Measurements from ENCODE around the gene LAP3.
A peak's percentile ranks its signal among the peaks of the same experiment; 100 is the strongest.
"Not testable (repeated sequence)": the region's sequence is repeated elsewhere in the genome, so short reads cannot be mapped to it uniquely, and the experiment has no call there.

LAP3 gene

DNA sequence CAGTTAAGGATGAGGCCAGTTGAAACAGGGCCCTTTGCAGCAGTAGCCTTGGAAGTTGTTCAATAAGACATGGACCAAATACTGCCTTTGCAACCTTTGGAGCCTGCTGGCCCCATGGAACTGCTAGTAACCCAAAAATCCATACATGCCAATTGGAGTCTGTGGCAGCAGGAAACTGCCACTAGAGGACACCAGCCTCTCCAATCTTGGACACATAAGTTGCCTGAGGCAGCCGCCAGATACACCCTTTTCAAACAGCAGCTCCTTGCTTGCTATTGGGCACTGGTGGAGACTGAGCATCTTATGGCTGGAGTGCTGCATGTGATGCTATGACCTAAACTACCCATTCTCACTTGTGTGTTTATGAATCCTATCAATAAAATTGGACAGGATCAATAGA, 14.8 kb upstream of the LAP3 start:
- no peak for DNase-seq

DNA sequence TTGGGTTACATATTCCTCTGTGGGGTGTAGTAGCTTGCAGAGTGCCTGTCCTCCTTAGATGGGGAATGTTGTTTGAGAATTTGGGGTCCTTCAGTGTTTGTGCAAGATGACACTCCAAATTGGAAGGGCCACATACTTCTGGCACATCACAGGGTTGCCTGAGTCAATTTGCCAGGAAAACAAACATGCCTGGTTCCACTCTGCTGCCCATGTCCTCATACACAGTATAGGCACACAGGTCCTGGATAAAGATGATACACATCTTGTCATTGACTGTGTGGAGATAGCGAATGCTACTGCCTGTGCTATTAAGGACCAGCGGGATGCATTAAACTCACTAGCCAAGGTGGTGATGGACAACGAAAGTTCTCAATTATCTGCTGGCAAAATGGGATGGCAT, 11.2 kb upstream of the LAP3 start:
- DNase-seq, result no peak

DNA sequence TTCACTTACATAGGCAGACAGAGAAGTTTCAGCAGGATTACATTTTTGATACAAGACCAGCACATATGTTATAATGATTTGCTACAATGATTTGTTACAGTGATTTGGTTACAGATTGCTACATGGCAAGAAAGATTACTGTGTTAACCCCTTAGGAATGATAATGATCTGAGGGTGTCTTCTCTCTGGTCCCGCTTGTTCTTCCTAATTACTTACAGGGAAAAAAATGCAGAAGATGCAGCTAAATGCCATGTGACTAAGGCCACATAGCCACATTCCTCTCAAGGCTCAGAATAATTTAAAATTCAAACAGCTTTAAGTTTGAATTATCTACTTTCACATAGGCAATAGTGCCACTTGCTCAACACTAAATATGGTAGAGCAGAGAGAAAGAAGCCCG, 9.7 kb upstream of the LAP3 start:
- no peak for DNase-seq

DNA sequence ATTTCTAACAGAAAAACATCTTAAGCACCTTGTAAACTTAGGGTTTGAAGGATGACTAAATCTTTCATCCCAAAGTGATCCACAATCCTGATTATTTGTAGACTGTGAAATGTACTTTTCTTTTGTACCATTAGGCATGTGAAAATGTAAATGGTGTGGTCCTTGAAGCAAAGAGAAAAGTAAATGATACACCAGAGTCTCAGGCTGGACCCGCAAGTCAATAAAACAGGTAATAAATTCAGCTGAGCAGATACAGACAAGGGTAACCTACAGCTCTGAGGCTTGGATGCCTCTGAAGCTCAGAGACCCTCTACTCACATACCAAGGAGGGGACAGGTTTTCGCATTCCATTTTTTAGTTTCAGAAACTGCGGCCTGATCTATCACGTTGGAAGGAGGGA, 2.8 kb upstream of the LAP3 start:
- no peak for DNase-seq

DNA sequence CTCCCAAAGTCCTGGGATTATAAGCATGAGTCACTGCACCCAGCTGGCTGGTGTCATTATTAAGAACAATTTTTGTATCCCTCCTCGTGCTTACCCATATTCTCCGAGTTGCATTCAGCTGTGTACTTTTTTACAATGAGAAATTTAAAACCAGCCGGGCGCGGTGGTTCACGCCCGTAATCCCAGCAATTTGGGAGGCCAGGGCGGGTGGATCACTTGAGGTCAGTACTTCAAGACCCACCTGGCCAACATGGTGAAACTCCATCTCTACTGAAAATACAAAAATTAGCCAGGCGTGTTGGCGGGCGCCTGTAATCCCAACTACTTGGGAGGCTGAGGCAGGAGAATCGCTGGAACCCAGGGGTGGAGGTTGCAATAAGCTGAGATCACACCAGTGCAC, 1.8 kb upstream of the LAP3 start:
- DNase-seq, result not testable (repeated sequence)

DNA sequence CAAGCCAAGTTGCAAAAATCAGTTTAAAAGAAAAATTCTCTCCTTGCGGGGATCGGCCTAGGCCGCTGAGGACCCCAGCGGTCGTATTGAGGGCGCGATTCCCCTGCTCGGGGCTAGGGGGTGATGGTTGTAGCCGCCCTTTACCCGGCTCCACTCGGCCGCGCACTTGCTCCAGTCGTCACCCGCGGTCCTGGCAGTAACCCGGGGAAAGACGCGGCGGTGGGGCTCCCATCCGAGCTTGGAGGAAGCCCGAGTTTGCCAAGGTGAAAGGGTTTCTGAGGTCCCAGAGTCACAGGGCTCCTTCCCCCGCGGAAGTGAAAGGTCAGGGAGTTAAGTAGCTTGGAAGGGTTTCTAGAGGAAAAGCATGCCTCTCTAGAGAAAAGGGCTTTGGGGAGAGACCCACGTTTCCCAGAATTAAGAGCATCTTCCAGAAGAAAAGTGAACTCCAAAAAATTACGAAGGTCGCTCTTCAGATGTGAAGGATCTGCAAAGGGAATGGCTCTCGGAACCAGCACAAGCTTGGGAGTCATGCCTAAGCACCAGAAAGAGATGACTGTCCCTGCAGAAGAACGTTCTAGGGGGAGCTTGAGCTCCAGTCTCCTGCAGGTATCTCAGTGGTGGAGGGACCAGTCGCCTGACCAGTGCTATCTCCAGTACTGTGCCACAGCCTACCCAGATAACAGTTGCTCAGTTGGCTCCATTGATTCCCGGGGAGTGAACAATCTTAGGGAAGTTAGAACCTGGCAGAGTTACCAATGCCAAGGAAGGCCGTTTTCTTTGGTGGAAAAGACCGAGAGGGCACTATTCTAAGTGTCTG, 875 bp downstream of the LAP3 start:
- DNase-seq, result peak; percentile 44

DNA sequence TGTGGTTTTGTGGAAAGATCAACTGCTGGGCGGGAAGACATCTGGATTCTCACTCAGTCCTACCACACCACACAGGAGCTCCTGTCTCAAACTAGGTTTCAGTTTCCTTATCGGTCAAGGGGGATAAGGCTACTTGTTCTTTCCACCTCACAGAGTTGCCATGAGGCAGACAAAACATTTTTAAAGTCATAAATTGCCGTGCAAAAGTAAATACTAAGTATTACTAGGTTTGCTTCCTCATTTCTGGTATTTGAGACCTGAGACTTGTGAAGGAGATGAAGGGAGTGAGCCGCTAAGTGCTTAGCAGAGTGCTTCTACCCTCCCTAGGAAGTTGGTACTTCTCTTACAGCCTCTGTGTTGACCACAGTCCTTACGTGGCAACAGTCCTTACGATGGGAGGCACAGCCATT, 1.5 kb downstream of the LAP3 start:
- no peak for DNase-seq

DNA sequence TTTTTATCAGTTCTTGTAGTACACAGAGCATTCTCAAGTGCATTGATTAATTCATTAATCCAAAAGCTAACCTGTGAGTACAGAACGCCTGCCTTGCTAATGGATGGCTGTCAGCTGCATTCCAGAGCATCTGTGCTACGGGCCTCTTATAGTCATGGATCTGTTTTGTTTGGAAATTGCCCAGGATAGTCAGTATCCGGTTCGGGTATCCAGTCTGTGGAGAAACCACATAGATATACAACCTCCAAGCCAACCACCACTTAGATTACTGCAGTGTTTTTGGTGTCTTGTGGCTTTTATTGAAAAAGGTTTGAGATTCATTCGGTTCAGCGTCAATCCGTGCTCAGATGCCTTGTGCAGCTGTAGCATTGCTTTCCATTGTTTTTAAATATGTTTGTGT, 4.0 kb downstream of the LAP3 start:
- DNase-seq, result no peak

DNA sequence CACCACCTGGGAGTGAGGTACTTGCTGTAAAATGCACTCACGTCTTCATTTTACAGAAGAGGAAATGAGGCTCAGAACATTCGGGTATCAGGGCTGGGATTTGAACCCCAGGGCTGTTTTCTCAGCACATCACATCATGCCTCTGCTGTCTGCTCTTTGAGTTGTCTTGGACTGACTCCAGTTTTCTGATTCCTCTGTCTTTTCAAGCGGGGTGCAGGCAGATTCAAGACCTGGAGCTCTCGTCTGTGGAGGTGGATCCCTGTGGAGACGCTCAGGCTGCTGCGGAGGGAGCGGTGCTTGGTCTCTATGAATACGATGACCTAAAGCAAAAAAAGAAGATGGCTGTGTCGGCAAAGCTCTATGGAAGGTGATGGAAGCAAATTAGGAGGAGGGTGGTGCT, 6.3 kb downstream of the LAP3 start:
- DNase-seq, result no peak

DNA sequence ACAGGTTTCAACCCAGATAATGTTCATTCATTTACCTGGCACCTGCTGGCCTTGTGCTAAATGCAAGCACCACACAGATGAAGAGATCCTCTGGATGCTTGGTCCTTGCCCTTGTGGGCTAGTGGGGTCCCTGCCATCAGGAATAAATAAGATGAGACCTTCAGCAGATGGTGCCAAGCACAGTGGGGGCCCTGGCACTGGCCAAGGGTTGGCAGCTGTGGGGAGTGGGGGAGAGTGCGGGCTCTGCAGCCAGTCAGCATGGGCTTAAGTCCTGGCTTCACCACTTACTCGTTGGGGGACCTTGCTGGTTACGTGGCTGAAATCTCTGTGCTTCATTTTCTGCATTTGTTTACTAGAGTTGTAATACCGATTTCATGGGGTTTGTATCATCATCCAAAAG, 6.9 kb downstream of the LAP3 start:
- no peak for DNase-seq

DNA sequence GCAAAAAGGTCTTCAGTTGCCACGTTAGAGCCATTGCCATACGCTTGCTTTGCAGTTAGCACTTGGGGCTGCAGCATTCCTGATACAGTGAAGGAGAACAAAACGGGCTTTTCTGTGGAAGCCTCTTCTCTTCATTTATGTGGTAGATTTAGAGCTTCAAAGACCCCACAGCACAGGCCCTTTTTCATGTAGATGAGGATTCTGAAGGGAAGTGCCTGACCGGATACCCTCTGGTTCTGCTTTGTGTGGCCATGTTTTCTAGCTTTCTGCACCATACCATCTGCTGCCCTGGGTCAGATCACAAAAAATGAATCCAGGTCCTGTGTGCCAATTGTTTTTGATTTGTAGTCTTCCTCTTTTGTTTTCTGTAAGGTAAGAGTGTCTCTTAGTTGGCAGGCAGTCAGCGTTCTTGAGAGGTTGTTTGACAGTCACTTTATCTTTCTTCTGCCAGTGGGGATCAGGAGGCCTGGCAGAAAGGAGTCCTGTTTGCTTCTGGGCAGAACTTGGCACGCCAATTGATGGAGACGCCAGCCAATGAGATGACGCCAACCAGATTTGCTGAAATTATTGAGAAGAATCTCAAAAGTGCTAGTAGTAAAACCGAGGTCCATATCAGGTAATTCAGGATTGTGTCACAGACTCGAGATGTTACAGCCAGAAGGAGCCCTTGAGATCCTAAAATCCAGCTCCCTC, 7.7 kb downstream of the LAP3 start:
- DNase-seq, result no peak

DNA sequence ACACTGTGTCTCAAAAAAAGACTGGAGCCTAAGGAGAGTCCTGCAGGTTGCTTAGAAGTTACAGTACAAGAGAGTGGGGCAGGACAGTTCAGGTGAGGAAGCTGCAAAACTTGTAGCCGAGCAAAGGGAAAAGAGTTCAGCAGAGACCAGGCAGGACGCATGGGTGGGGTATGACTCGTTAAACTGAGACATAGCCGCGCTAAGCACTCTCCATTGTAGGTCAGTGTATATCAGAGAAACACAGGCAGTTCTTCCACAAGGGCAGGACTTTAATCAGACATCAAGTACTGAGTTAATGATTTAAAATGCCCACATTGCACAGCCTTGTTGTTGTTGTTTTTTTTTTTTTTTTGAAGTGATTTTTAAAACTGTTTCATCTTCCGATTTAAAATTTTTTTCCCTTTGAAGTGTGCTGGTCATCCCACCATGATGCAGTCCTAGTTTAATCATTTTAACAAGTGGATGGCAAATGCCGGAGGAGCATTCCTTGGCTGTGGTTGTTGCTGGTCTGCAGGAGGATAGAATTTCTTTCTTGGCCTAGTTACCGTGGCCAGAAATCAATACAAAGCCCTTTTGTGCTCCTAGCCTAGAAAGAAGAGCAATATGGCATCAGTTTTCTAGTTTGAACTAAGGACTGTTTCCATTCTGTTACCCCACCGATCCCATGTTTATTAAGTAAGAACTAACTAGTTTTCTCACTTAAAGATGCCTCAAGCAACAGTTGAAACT, 10.3 kb downstream of the LAP3 start:
- DNase-seq, result no peak

DNA sequence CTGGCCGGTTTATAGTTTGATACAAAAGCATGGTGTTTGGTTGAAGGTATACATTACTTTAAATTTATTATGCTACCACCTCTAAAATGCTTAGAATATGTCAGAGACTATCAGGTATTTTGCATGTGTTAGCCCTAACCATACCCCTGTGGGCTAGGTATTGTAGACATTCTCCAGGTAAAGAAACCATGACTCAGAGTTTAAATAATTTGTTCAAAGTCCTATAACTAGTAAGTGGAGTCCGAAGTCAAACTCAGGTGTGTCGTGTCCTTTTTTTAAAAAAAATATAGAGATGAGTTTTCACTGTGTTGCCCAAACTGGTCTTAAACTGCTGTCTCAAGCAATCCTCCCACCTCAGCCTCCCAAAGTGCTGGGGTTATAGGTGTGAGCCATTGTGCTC, 12.4 kb downstream of the LAP3 start:
- no peak for DNase-seq

DNA sequence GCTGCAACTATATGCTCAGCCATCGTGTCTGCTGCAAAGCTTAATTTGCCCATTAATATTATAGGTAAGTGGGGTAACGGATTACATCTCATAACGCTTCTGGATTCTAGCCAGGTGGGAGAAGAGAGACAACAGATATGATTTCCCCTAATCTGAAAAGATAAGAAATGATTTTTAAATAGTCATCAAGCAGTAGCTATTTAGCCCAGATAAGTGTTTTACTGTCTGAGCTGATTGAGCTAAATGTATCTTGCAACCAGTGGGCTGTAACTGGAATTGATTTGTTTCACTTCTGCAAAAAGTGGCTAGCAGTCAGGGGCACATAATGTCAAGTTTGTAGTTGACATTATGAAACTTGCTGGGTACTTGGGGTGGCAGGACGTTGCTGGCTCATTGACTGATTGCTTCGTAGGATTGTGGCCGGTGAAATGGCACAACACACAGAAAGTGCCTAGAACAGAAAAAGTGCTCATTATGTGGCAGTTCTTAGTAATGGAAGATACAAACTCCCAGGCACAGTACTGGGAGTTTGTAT, 18.5 kb downstream of the LAP3 start:
- no peak for DNase-seq

DNA sequence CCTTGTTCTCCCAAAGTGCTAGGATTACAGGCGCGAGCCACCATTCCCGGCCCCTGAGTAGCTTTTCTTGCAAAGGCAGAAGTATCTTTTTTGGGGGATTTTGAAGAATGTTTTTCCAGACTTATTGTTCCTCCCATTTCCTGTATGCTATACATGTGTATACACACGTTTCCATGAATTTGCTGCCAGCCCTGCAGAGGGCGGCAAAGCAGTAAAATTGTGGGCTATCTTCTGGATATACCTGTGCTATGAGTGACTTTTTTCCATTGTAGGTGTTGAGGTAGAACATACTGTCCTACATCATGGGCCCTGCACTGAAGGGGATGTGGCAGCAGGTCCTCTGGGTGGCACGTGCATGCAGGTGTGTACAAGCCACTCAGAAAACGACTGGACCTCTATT, 20.5 kb downstream of the LAP3 start:
- peak; percentile 19 for DNase-seq

DNA sequence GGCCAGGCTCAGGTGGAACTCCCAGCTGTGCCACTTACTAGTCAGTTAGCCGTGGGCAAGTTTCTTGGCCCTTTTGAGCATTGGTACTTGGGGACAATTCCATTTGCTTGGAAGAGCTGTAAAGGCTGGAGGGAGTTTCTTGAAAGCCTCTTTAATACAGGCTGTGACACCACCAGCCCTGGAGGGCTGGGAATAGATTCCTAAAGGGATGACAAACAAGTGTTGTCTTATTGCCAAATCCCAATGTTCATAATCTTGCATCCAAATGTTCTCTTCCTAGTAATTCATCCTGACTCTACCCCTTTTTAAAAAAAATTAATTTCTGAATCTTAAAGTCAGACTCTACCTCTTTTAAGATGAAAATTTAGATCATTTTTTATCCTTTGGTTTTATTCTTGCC, 22.8 kb downstream of the LAP3 start:
- DNase-seq, result no peak

DNA sequence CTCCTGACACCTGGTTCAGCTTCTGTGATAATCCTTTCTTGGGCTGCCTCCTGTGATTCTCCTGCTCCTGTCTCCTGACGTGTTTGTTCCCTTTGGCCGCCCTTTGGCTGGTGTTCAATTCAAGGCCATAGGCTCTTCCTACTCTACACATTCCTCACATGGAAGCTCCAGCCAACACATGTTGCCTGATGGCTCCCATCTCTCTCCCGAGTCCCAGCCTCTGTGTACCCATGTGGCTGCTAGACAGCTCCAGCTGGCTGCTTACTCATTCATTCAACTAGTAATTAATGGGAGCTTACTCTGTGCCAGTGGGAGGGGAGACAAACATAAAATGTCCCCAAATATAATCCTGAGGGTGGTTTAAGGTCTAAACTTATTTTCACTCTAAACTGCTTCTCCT, 28.2 kb downstream of the LAP3 start:
- no peak for DNase-seq

DNA sequence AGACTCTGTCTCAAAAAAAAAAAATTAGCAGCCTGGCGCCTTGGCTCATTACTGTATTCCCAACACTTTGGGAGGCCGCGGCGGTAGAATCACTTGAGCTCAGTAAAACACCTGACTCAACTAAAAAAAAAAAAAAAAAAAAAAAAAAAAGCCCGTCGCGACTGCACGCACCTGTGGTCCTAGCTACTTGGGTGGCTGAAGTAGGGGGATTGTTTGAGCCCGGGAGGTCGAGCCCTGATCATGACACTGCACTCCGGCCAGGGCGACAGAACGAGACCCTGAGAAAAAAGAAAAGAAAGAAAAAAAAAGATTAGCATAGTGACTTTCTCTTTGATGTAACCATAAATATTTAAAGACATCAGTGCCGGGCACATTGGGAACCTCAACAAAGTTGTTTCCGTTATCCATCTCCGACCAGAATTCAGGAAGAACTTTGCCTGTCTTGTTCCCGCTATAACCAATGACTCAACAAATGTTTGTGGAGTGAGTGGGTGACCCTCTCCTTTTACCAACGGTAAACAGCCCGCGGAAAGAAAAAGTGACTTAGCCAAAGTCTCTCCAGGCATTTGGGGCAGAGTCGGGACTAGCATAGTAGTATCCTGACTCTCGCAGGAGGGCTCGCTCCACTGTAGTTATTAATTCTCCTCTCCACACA, 36.9 kb downstream of the LAP3 start:
- peak; percentile 40 for DNase-seq

DNA sequence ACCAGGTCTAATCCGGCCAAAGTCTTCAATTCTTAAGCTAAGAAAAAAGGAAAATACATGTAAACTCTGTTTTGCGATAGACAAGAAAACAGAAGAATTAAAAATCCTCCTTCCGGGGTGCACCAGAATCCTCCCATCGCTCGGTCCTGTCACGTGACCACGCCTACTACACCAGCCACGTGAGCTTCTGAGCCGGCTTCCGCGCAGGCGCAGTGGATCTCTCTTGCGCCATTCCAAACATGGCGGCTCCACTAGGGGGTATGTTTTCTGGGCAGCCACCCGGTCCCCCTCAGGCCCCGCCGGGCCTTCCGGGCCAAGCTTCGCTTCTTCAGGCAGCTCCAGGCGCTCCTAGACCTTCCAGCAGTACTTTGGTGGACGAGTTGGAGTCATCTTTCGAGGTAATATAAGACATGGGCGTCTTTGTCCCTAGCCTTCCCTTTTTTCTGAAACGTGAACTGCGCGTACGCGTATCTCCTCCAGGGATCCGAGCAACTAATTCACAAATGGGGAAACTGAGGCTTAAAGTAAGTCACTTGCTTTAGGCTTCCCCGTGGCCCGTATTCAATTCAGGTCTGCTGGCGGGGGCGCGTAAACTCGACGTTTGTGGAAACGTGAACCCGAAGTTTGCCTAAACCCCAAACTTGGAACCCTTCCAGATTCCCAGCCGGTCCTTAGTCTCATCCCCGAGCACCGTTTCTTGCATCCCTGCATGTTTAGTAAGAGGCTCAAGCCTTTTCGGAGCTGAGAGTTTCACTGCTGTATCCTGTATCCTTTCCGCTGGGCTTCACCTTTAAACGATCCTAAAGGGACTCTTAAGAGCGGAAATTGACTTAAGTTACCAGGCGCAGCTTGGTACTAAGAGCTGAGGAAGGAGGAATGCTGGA, 37.7 kb downstream of the LAP3 start, which contains the start of gene MED28:
TSS of gene MED28 (plus strand) at position 226 of the 884 bp plus-strand sequence. CDS start at position 240, 14 bp downstream.
- peak; percentile 96 for DNase-seq

DNA sequence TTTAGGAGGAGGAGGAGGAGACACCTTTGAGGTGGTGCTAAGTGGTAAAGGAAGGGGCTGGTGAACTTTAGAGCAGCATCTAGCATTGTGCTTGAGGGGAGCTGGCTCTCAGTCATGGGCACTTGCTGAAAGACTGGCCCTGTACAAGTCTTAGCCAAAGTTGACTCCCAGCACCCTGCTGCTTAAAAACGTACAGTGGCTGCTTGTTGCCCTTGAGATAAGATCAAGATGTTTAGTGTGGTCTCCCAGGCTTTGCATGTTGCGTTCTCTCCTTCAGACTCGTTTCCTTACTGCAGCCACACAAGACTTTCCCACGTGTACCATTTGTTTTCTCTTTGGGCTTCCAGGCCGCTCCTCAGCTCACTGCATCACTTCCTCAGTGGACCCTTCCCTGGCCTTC, 39.3 kb downstream of the LAP3 start:
- DNase-seq, result no peak

DNA sequence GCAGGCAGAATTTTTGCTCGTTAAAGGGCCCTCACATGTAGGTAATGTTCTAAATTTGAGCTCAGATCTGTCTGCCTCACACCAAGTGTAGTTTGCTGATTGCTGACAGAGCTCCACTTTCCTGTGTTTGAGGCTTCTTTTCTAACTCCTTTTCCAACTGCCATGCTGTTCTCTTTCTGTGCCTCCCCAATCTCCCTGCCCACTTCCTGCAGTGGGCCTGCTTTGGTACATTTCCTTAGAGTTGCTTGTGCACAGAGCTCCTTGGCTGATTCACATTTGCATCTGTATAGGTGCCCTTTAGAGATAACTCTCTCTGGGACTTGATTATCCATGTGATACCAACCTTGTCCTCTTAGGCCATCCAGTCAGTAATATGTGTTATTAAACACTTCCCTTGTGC, 41.9 kb downstream of the LAP3 start:
- DNase-seq, result no peak
